HEK293 (cell line): ENCODE results near the gene VGLL3.

Experiments used
- CTCF ChIA-PET: fragments of 350-600 bp; formaldehyde crosslinking; extraction: SDS; loops from one replicate; lab custom pipeline; 2021; ENCODE audit warnings: antibody characterized with exemption; lab: Yijun Ruan, JAX
- POLR2A ChIA-PET: fragments of 300-600 bp; formaldehyde crosslinking; extraction: SDS; loops from one replicate; lab custom pipeline; 2020; ENCODE audit warnings: antibody characterized with exemption, inconsistent platforms; lab: Yijun Ruan, JAX
- H3K27ac ChIP-seq: fragments of 200-500 bp; sonication (Bioruptor generic); 2 replicates; pipeline ENCODE4 v1.5.1; 2014; ENCODE audit warnings: low read depth, low read length, control low read depth, inconsistent platforms; ENCODE audit errors: extremely low read depth
- H3K36me3 ChIP-seq, 2 experiments: fragments of 200-500 bp in 1 of 2; sonication (Bioruptor generic) in 1 of 2; 1 replicate in 1 of 2; 2 replicates in 1 of 2; pipeline ENCODE4 v1.5.1; 2014 to 2017; ENCODE audit warnings: inconsistent platforms in 2 of 2, low read length in 2 of 2; ENCODE audit not compliant: control insufficient read depth in 2 of 2, insufficient read depth in 1 of 2
- H3K4me1 ChIP-seq: fragments of 200-500 bp; sonication (Bioruptor generic); 2 replicates; pipeline ENCODE4 v1.5.1; 2014; ENCODE audit warnings: mild to moderate bottlenecking, low read length, inconsistent platforms; ENCODE audit not compliant: control insufficient read depth, insufficient read depth
- H3K4me3 ChIP-seq: 2 replicates; pipeline ENCODE4 v1.5.1; 2011; ENCODE audit warnings: low read depth, mild to moderate bottlenecking, control low read depth, low read length, moderate library complexity
- H3K9me3 ChIP-seq: fragments of 200-500 bp; sonication (Bioruptor generic); 2 replicates; pipeline ENCODE4 v1.5.1; 2014; ENCODE audit warnings: low read depth, low read length, inconsistent platforms; ENCODE audit not compliant: control insufficient read depth, insufficient read depth
- KLF16 ChIP-seq: fragments of 450-650 bp; formaldehyde crosslinking; IDR thresholded peaks from 2 replicates; pipeline ENCODE4 v1.5.1; 2017; ENCODE audit warnings: missing biosample characterization, missing genetic modification characterization
- KLF7 ChIP-seq: fragments of 450-650 bp; formaldehyde crosslinking; IDR thresholded peaks from 2 replicates; pipeline ENCODE4 v1.5.1; 2016; ENCODE audit warnings: missing biosample characterization, missing genetic modification characterization, borderline replicate concordance
- MYNN ChIP-seq: fragments of 450-650 bp; formaldehyde crosslinking; IDR thresholded peaks from 2 replicates; pipeline ENCODE4 v1.5.1; 2016; ENCODE audit warnings: missing biosample characterization, missing genetic modification characterization, borderline replicate concordance
- PRDM4 ChIP-seq: fragments of 450-650 bp; formaldehyde crosslinking; IDR thresholded peaks from 2 replicates; pipeline ENCODE4 v1.5.1; 2017; ENCODE audit warnings: missing biosample characterization, missing genetic modification characterization
- PRDM6 ChIP-seq: fragments of 450-650 bp; formaldehyde crosslinking; IDR thresholded peaks from 2 replicates; pipeline ENCODE4 v1.5.1; 2017; ENCODE audit warnings: missing biosample characterization, missing genetic modification characterization
- RBAK ChIP-seq: fragments of 450-650 bp; formaldehyde crosslinking; IDR thresholded peaks from 2 replicates; pipeline ENCODE4 v1.5.1; 2016; ENCODE audit warnings: missing biosample characterization, missing genetic modification characterization
- SCRT1 ChIP-seq: fragments of 450-650 bp; formaldehyde crosslinking; IDR thresholded peaks from 2 replicates; pipeline ENCODE4 v1.5.1; 2016; ENCODE audit warnings: missing biosample characterization, missing genetic modification characterization, borderline replicate concordance
- SCRT2 ChIP-seq: fragments of 450-650 bp; formaldehyde crosslinking; IDR thresholded peaks from 2 replicates; pipeline ENCODE4 v1.5.1; 2016; ENCODE audit warnings: missing biosample characterization, missing genetic modification characterization
- TCF7L2 ChIP-seq: IDR thresholded peaks from 2 replicates; pipeline ENCODE4 v1.6.1; 2011; ENCODE audit warnings: low read depth, mild to moderate bottlenecking, inconsistent platforms, low read length, moderate library complexity, borderline replicate concordance
- ZBTB17 ChIP-seq: fragments of 450-650 bp; formaldehyde crosslinking; IDR thresholded peaks from 2 replicates; pipeline ENCODE4 v1.5.1; 2016; ENCODE audit warnings: missing biosample characterization, missing genetic modification characterization
- ZFP37 ChIP-seq: fragments of 450-650 bp; formaldehyde crosslinking; IDR thresholded peaks from 2 replicates; pipeline ENCODE4 v1.5.1; 2016; ENCODE audit warnings: missing biosample characterization, missing genetic modification characterization
- ZNF155 ChIP-seq: fragments of 450-650 bp; formaldehyde crosslinking; IDR thresholded peaks from 2 replicates; pipeline ENCODE4 v1.5.1; 2016; ENCODE audit warnings: missing biosample characterization, missing genetic modification characterization
- ZNF157 ChIP-seq: fragments of 450-650 bp; formaldehyde crosslinking; IDR thresholded peaks from 2 replicates; pipeline ENCODE4 v1.5.1; 2016; ENCODE audit warnings: missing biosample characterization, missing genetic modification characterization
- ZNF2 ChIP-seq: fragments of 450-650 bp; formaldehyde crosslinking; IDR thresholded peaks from 2 replicates; pipeline ENCODE4 v1.5.1; 2016; ENCODE audit warnings: missing biosample characterization, missing genetic modification characterization
- ZNF223 ChIP-seq: fragments of 450-650 bp; formaldehyde crosslinking; IDR thresholded peaks from 2 replicates; pipeline ENCODE4 v1.5.1; 2016; ENCODE audit warnings: missing biosample characterization, missing genetic modification characterization
- ZNF239 ChIP-seq: fragments of 450-650 bp; formaldehyde crosslinking; IDR thresholded peaks from 2 replicates; pipeline ENCODE4 v1.5.1; 2016; ENCODE audit warnings: missing biosample characterization, missing genetic modification characterization
- ZNF398 ChIP-seq: fragments of 450-650 bp; formaldehyde crosslinking; IDR thresholded peaks from 2 replicates; pipeline ENCODE4 v1.5.1; 2017; ENCODE audit warnings: missing biosample characterization, missing genetic modification characterization
- ZNF416 ChIP-seq: fragments of 450-650 bp; formaldehyde crosslinking; IDR thresholded peaks from 2 replicates; pipeline ENCODE4 v1.5.1; 2016; ENCODE audit warnings: missing biosample characterization, missing genetic modification characterization
- ZNF529 ChIP-seq: fragments of 450-650 bp; formaldehyde crosslinking; IDR thresholded peaks from 2 replicates; pipeline ENCODE4 v1.5.1; 2017; ENCODE audit warnings: missing genetic modification characterization, missing biosample characterization; ENCODE audit not compliant: insufficient replicate concordance
- ZNF558 ChIP-seq: fragments of 450-650 bp; formaldehyde crosslinking; IDR thresholded peaks from 2 replicates; pipeline ENCODE4 v1.5.1; 2016; ENCODE audit warnings: missing biosample characterization, missing genetic modification characterization
- ZNF626 ChIP-seq: fragments of 450-650 bp; sonication (Bioruptor Pico); formaldehyde crosslinking; IDR thresholded peaks from 2 replicates; pipeline ENCODE4 v1.5.1; 2018; ENCODE audit warnings: missing biosample characterization, missing genetic modification characterization, inconsistent platforms
- ZSCAN23 ChIP-seq: fragments of 450-650 bp; formaldehyde crosslinking; IDR thresholded peaks from 2 replicates; pipeline ENCODE4 v1.5.1; 2016; ENCODE audit warnings: missing biosample characterization, missing genetic modification characterization
- ZSCAN30 ChIP-seq: fragments of 450-650 bp; IDR thresholded peaks from 2 replicates; pipeline ENCODE4 v1.5.1; 2018; ENCODE audit warnings: missing biosample characterization, mild to moderate bottlenecking, missing genetic modification characterization, moderate library complexity

The VGLL3 gene

GRCh38 chr3:86986671-86987420, 4.1 kb downstream of the VGLL3 start:
- Histone ChIP-seq H3K27ac (no peak overlapping the region), H3K4me1 (no peaks in the 10 kb centered on the region), H3K4me3 (no peak overlapping the region), H3K36me3 (no peaks in the 10 kb centered on the region), H3K9me3 (no peaks in the 10 kb centered on the region)
- POLR2A ChIA-PET: no interaction called here
- no peak for TF ChIP-seq ZNF558 (tag by site-specific recombination)
- no peak for TF ChIP-seq ZNF157
- TF ChIP-seq ZNF398 (tag by site-specific recombination): no peak
- TF ChIP-seq MYNN (tag by site-specific recombination): no peak
- 0 out of 2 replicates have a peak, but pooled peaks have one; percentile 24 for TF ChIP-seq PRDM6 (tag by site-specific recombination)
- CTCF ChIA-PET: interaction anchor here (1.0 to 1.2 kb wide), 2 partner anchors 9 to 10 kb away, joined by 3 read pairs; no protein-coding TSS in a partner anchor

GRCh38 chr3:86985181-86985826, 5.6 kb downstream of the VGLL3 start:
- CTCF ChIA-PET: interaction anchor here (1.2 kb wide), 1 partner anchor 15 kb away, joined by 3 read pairs; no protein-coding TSS in a partner anchor
- no peak overlapping the region for H3K27ac ChIP-seq
- no peak overlapping the region for H3K4me3 ChIP-seq
- no peaks in the 10 kb centered on the region for H3K9me3 ChIP-seq
- no peaks in the 10 kb centered on the region for H3K36me3 ChIP-seq
- H3K4me1 ChIP-seq: no peaks in the 10 kb centered on the region
- POLR2A ChIA-PET: no interaction called here
- TF ChIP-seq ZNF416 (tag by site-specific recombination) (no peak), ZNF223 (tag by site-specific recombination) (no peak), PRDM6 (tag by site-specific recombination) (no peak), ZBTB17 (tag by site-specific recombination) (0 out of 2 replicates have a peak, but pooled peaks have one; percentile 35), ZNF239 (tag by site-specific recombination) (no peak), ZNF2 (tag by site-specific recombination) (no peak), ZFP37 (tag by site-specific recombination) (no peak), ZNF626 (no peak), ZSCAN23 (tag by site-specific recombination) (no peak), RBAK (tag by site-specific recombination) (no peak), KLF7 (tag by site-specific recombination) (no peak), KLF16 (tag by site-specific recombination) (no peak), ZSCAN30 (tag by site-specific recombination) (no peak), ZNF529 (tag by site-specific recombination) (no peak), SCRT2 (tag by site-specific recombination) (peak; percentile 71; the same call in 1 of the 2 replicates), PRDM4 (tag by site-specific recombination) (no peak), SCRT1 (tag by site-specific recombination) (0 out of 2 replicates have a peak, but pooled peaks have one; percentile 20), TCF7L2 (no peak), ZNF155 (tag by site-specific recombination) (no peak)
